HCT116 (cell line): ENCODE data around the gene RXRA. TPM values are rescaled to one million over a fixed set of nuclear protein-coding genes. Genes with fewer than 3 reads are reported as not detected.

ENCODE experiments used
- ATAC-seq: fragments of 200-7000 bp; cut with Tn5 transposase; 2 replicates; pipeline ENCODE4 v1.9.1; 2020; ENCODE audit warnings: mild to moderate bottlenecking, moderate library complexity
- BruUV-seq: library from RNA; stranded (reverse); fragments of 400-500 nt; replicated peaks from 2 replicates; lab custom pipeline; 2021; lab: Mats Ljungman, UMichigan
- CTCF ChIA-PET: fragments of 300-600 bp; sonication (Branson Sonifier 250); formaldehyde crosslinking; loops from one replicate; lab custom pipeline; 2021; ENCODE audit warnings: antibody characterized with exemption; lab: Charles Lee
- POLR2A ChIA-PET: fragments of 300-600, 350-600 bp; sonication (Branson Sonifier 250); formaldehyde crosslinking; loops from one replicate; lab custom pipeline; 2021; ENCODE audit warnings: antibody characterized with exemption; lab: Charles Lee
- RAD21 ChIA-PET, 2 experiments: fragments of 300-600 bp; sonication (Branson Sonifier 250); formaldehyde crosslinking; loops; one replicate each; lab custom pipeline; 2023; ENCODE audit warnings: low total read pairs in 2 of 2; ENCODE audit not compliant: uncharacterized antibody in 2 of 2, unreplicated experiment in 2 of 2, low non-redundant PET in 1 of 2; lab: Charles Lee
- DNase-seq: peaks from one replicate; pipeline ENCODE4 v3.0.0-alpha.2; 2010; ENCODE audit warnings: low read depth, low spot score
- H2AFZ ChIP-seq: fragments of 200-600 bp; shearing (Covaris generic), sonication (generic); 2 replicates; pipeline ENCODE4 v1.6.1; 2017; ENCODE audit warnings: low read depth, mixed run types, mixed read lengths, antibody characterized with exemption, low read length; ENCODE audit not compliant: poor library complexity, severe bottlenecking
- H3K27ac ChIP-seq: 2 replicates; pipeline ENCODE4 v1.5.1; 2012; ENCODE audit warnings: low read depth, low read length
- H3K27me3 ChIP-seq: fragments of 200-600 bp; sonication (generic); 2 replicates; pipeline ENCODE4 v1.6.1; 2016; ENCODE audit warnings: mixed run types, low read length, mixed read lengths; ENCODE audit not compliant: insufficient read depth
- H3K36me3 ChIP-seq, 2 experiments: fragments of 200-500 bp in 1 of 2; fragments of 200-600 bp in 1 of 2; sonication (Bioruptor generic) in 1 of 2; sonication (generic) in 1 of 2; 2 replicates each; pipeline versions ENCODE4 v1.5.1 to v1.6.1; 2014 to 2016; ENCODE audit warnings: low read length in 2 of 2, inconsistent platforms in 1 of 2, mixed read lengths in 1 of 2, mixed run types in 1 of 2; ENCODE audit not compliant: insufficient read depth in 2 of 2, control insufficient read depth in 1 of 2
- H3K4me1 ChIP-seq, 2 experiments: fragments of 200-600 bp in 1 of 2; sonication (generic) in 1 of 2; 2 replicates each; pipeline versions ENCODE4 v1.5.1 to v1.6.1; 2012 to 2017; ENCODE audit warnings: low read length in 2 of 2, inconsistent platforms in 1 of 2, mild to moderate bottlenecking in 1 of 2, mixed read lengths in 1 of 2, mixed run types in 1 of 2, moderate library complexity in 1 of 2; ENCODE audit not compliant: insufficient read depth in 2 of 2, control insufficient read depth in 1 of 2
- H3K4me2 ChIP-seq: fragments of 200-600 bp; sonication (generic); 2 replicates; pipeline ENCODE4 v1.6.1; 2017; ENCODE audit warnings: mixed run types, low read length, mixed read lengths
- H3K4me3 ChIP-seq, 2 experiments: fragments of 200-600 bp in 1 of 2; sonication (generic) in 1 of 2; replicated peaks in 1 of 2; 2 replicates each; pipeline ENCODE4 v1.5.1; 2011 to 2016; ENCODE audit warnings: low read length in 2 of 2, control low read depth in 1 of 2, low read depth in 1 of 2, mild to moderate bottlenecking in 1 of 2, mixed read lengths in 1 of 2, mixed run types in 1 of 2
- H3K79me2 ChIP-seq: fragments of 200-600 bp; sonication (generic); 2 replicates; pipeline ENCODE4 v1.6.1; 2017; ENCODE audit warnings: mild to moderate bottlenecking, mixed run types, low read length, moderate library complexity, mixed read lengths; ENCODE audit not compliant: insufficient read depth
- H3K9ac ChIP-seq: fragments of 200-600 bp; sonication (generic); 2 replicates; pipeline ENCODE4 v1.6.1; 2016; ENCODE audit warnings: low read length, mixed read lengths
- H3K9me2 ChIP-seq: fragments of 200-600 bp; sonication (generic), shearing (Covaris generic); 2 replicates; pipeline ENCODE4 v1.6.1; 2017; ENCODE audit warnings: mixed run types, mild to moderate bottlenecking, moderate library complexity; ENCODE audit not compliant: insufficient read depth
- H3K9me3 ChIP-seq, 2 experiments: fragments of 200-500 bp in 1 of 2; fragments of 200-600 bp in 1 of 2; sonication (Bioruptor generic) in 1 of 2; sonication (generic) in 1 of 2; 2 replicates each; pipeline ENCODE4 v1.6.1; 2014 to 2017; ENCODE audit warnings: low read length in 2 of 2, mixed read lengths in 2 of 2, inconsistent platforms in 1 of 2, low read depth in 1 of 2, mild to moderate bottlenecking in 1 of 2, mixed run types in 1 of 2, moderate library complexity in 1 of 2; ENCODE audit not compliant: control insufficient read depth in 1 of 2, insufficient read depth in 1 of 2
- H4K20me1 ChIP-seq: fragments of 200-600 bp; sonication (generic), shearing (Covaris generic); 2 replicates; pipeline ENCODE4 v1.6.1; 2017; ENCODE audit warnings: mixed run types, mild to moderate bottlenecking, moderate library complexity; ENCODE audit not compliant: insufficient read depth
- CBX3 ChIP-seq: IDR thresholded peaks from 2 replicates; pipeline ENCODE4 v1.6.1; 2012; ENCODE audit warnings: low read depth
- CEBPB ChIP-seq: IDR thresholded peaks from 2 replicates; pipeline ENCODE4 v1.6.1; 2012; ENCODE audit warnings: low read depth
- EGR1 ChIP-seq: IDR thresholded peaks from 2 replicates; pipeline ENCODE4 v1.6.1; 2012; ENCODE audit warnings: low read depth
- ELF1 ChIP-seq: IDR thresholded peaks from 2 replicates; pipeline ENCODE4 v1.6.1; 2012; ENCODE audit warnings: low read depth, borderline replicate concordance
- EZH2 ChIP-seq: fragments of 200-600 bp; sonication (generic); IDR thresholded peaks from 2 replicates; pipeline ENCODE4 v1.6.1; 2017; ENCODE audit warnings: antibody characterized with exemption, mixed run types
- EZH2phosphoT487 ChIP-seq: fragments of 200-600 bp; IDR thresholded peaks from 2 replicates; pipeline ENCODE4 v1.6.1; 2018; ENCODE audit warnings: antibody characterized with exemption, borderline replicate concordance
- FOSL1 ChIP-seq: IDR thresholded peaks from 2 replicates; pipeline ENCODE4 v1.6.1; 2012; ENCODE audit warnings: low read depth
- JUND ChIP-seq: IDR thresholded peaks from 2 replicates; pipeline ENCODE4 v1.6.1; 2012
- POLR2AphosphoS5 ChIP-seq: IDR thresholded peaks from 2 replicates; pipeline ENCODE4 v1.6.1; 2011; ENCODE audit warnings: mild to moderate bottlenecking, low read depth, low read length, moderate library complexity
- SIN3A ChIP-seq: IDR thresholded peaks from 2 replicates; pipeline ENCODE4 v1.6.1; 2012; ENCODE audit warnings: low read depth
- SP1 ChIP-seq: IDR thresholded peaks from 2 replicates; pipeline ENCODE4 v1.6.1; 2012; ENCODE audit warnings: low read depth
- YY1 ChIP-seq: IDR thresholded peaks from 2 replicates; pipeline ENCODE4 v1.6.1; 2011; ENCODE audit warnings: low read length, low read depth, moderate library complexity, mild to moderate bottlenecking; ENCODE audit not compliant: insufficient replicate concordance; ENCODE audit errors: extremely low read depth
- ZFX ChIP-seq: fragments of 450-650 bp; IDR thresholded peaks from 2 replicates; pipeline ENCODE4 v1.6.1; 2017
- ZNF274 ChIP-seq: fragments of 200-500 bp; sonication (Bioruptor generic); IDR thresholded peaks from 2 replicates; pipeline ENCODE4 v1.6.1; 2014; ENCODE audit warnings: mild to moderate bottlenecking, low read depth, low read length, inconsistent platforms
- intact Hi-C: fragments of 100-400 bp; cut with micrococcal nuclease; formaldehyde crosslinking; loops from 2 replicates; pipeline ENCODE4 v1.10.0; 2022
- total RNA-seq: library from RNA; stranded (reverse); gene quantifications from one replicate; pipeline ENCODE4 v1.2.1, GENCODE V29; 2021; ENCODE audit not compliant: unreplicated experiment
- TF ChIP-seq, protein P1 (sequence below), 3 experiments: fragments of 200-600 bp in 1 of 3; sonication (generic) in 1 of 3; IDR thresholded peaks in 2 of 3; conservative IDR thresholded peaks in 1 of 3; 2 replicates each; pipeline ENCODE4 v1.5.1; 2012 to 2017; ENCODE audit warnings: low read depth in 2 of 3, low read length in 2 of 3, antibody characterized with exemption in 1 of 3, borderline replicate concordance in 1 of 3, control low read depth in 1 of 3, mild to moderate bottlenecking in 1 of 3, mixed read lengths in 1 of 3, mixed run types in 1 of 3, moderate library complexity in 1 of 3; ENCODE audit not compliant: insufficient read depth in 1 of 3
- TF ChIP-seq, protein P2 (sequence below): IDR thresholded peaks from 2 replicates; pipeline ENCODE4 v1.6.1; 2012
- TF ChIP-seq, protein P3 (sequence below): IDR thresholded peaks from 2 replicates; pipeline ENCODE4 v1.6.1; 2012; ENCODE audit warnings: low read depth

The RXRA gene
- total RNA-seq, 1 experiment from 2014 or later: 43.9 TPM

DNA sequence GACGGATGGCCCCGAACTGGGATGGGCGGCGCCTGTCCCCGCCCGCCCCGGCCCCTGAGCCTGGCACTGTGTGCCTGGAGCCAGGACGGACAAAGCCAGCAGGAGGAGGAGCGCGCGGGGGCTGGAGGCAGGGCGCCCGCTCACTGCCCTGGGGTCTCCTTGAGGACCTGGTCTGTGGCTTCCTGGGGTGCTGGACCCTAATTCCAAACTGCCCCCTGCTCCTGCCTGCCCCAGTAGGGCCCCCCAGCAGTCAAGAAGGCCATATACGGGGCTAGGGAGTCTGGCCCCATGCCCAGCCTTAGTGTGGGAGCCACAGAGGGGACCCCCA is 29.2 kb upstream of the RXRA start:
- ChIA-PET CTCF (no interaction called here), POLR2A (no interaction called here), RAD21 (no interaction called here)
- H3K36me3 ChIP-seq: no peaks in the 10 kb centered on the region
- TF ChIP-seq CEBPB (no peak), POLR2AphosphoS5 (no peak), ZFX (no peak), CBX3 (no peak), SIN3A (no peak), JUND (no peak), EZH2phosphoT487 (no peak), ZNF274 (no peak), YY1 (no peak), FOSL1 (no peak), EZH2 (no peak), ELF1 (no peak), SP1 (no peak), EGR1 (no peak)
- TF ChIP-seq, protein P1, sequence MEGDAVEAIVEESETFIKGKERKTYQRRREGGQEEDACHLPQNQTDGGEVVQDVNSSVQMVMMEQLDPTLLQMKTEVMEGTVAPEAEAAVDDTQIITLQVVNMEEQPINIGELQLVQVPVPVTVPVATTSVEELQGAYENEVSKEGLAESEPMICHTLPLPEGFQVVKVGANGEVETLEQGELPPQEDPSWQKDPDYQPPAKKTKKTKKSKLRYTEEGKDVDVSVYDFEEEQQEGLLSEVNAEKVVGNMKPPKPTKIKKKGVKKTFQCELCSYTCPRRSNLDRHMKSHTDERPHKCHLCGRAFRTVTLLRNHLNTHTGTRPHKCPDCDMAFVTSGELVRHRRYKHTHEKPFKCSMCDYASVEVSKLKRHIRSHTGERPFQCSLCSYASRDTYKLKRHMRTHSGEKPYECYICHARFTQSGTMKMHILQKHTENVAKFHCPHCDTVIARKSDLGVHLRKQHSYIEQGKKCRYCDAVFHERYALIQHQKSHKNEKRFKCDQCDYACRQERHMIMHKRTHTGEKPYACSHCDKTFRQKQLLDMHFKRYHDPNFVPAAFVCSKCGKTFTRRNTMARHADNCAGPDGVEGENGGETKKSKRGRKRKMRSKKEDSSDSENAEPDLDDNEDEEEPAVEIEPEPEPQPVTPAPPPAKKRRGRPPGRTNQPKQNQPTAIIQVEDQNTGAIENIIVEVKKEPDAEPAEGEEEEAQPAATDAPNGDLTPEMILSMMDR (IDR thresholded peaks at IDR 0.05 in 2 of 3, conservative IDR thresholded peaks at IDR 0.05 in 1 of 3; ENCODE audit: borderline replicate concordance in 1 of 3, insufficient read depth in 1 of 3, low read depth in 2 of 3, low read length in 2 of 3): no peak
- TF ChIP-seq, protein P2, sequence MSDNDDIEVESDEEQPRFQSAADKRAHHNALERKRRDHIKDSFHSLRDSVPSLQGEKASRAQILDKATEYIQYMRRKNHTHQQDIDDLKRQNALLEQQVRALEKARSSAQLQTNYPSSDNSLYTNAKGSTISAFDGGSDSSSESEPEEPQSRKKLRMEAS: no peak
- TF ChIP-seq, protein P3, sequence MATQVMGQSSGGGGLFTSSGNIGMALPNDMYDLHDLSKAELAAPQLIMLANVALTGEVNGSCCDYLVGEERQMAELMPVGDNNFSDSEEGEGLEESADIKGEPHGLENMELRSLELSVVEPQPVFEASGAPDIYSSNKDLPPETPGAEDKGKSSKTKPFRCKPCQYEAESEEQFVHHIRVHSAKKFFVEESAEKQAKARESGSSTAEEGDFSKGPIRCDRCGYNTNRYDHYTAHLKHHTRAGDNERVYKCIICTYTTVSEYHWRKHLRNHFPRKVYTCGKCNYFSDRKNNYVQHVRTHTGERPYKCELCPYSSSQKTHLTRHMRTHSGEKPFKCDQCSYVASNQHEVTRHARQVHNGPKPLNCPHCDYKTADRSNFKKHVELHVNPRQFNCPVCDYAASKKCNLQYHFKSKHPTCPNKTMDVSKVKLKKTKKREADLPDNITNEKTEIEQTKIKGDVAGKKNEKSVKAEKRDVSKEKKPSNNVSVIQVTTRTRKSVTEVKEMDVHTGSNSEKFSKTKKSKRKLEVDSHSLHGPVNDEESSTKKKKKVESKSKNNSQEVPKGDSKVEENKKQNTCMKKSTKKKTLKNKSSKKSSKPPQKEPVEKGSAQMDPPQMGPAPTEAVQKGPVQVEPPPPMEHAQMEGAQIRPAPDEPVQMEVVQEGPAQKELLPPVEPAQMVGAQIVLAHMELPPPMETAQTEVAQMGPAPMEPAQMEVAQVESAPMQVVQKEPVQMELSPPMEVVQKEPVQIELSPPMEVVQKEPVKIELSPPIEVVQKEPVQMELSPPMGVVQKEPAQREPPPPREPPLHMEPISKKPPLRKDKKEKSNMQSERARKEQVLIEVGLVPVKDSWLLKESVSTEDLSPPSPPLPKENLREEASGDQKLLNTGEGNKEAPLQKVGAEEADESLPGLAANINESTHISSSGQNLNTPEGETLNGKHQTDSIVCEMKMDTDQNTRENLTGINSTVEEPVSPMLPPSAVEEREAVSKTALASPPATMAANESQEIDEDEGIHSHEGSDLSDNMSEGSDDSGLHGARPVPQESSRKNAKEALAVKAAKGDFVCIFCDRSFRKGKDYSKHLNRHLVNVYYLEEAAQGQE: no peak
- H3K4me3 ChIP-seq: no peak overlapping the region
- H3K9me2 ChIP-seq: no peaks in the 10 kb centered on the region
- H3K27ac ChIP-seq: no peak overlapping the region
- intact Hi-C loops: no loop called here
- no TSS peak for BruUV-seq
- H3K27me3 ChIP-seq: no peaks in the 10 kb centered on the region
- DNase-seq (no peak), ATAC-seq (no peak)
- no peak overlapping the region for H2AFZ ChIP-seq
- H3K4me1 ChIP-seq: no peaks in the 10 kb centered on the region
- no peaks in the 10 kb centered on the region for H4K20me1 ChIP-seq
- no peaks in the 10 kb centered on the region for H3K79me2 ChIP-seq
- H3K4me2 ChIP-seq: no peak overlapping the region
- H3K9me3 ChIP-seq: no peaks in the 10 kb centered on the region
- no peak overlapping the region for H3K9ac ChIP-seq
